ENCODE data around the gene WWOX. TPM values are rescaled to one million over a fixed set of nuclear protein-coding genes. Genes with fewer than 3 reads are reported as not detected.

Gene WWOX
- total and polyA plus RNA-seq, 2 of the 8 experiments (the other 6 are each of a cell fraction or from before 2014, with no cell fraction given): 5.4 to 16.7 TPM

- no peak for FAIRE-seq
These were observed 908.8 kb downstream of the WWOX start for GRCh38 chr16:79008036-79008868.

More at GRCh38 chr16:79008036-79008868, 908.8 kb downstream of the WWOX start:
- Histone ChIP-seq H3K27me3 (replicated peaks in 1 of 4; ENCODE audit: control insufficient read depth in 3 of 4, extremely low read depth in 1 of 4, insufficient read depth in 3 of 4, low read length in 3 of 4) (0 out of 7 replicates have a peak, but pooled peaks cover 0 to 2% (median 0%) of the 10 kb centered on the region in 4 experiments), H2BK120ac (replicated peaks; ENCODE audit: low read depth, low read length) (no peak overlapping the region), H3K4me3 (ENCODE audit: extremely low read depth in 1 of 4, insufficient read depth in 2 of 4, low read depth in 3 of 4, low read length in 4 of 4) (no peak overlapping the region), H2BK12ac (ENCODE audit: low read depth, low read length) (0 out of 2 replicates have a peak overlapping the region, but pooled peaks have one; percentile 60), H3K56ac (replicated peaks; ENCODE audit: insufficient read length, low read depth, low read length) (no peak overlapping the region), H2AK5ac (ENCODE audit: low read depth, low read length) (no peak overlapping the region), H2BK15ac (ENCODE audit: low read length) (no peak overlapping the region), H3K23ac (ENCODE audit: insufficient read length) (no peak overlapping the region), H3K4ac (replicated peaks; ENCODE audit: insufficient read length, low read depth, low read length) (no peak overlapping the region), H3K23me2 (ENCODE audit: low read depth, low read length) (no peaks in the 10 kb centered on the region), H3K79me2 (ENCODE audit: control insufficient read depth in 1 of 2, insufficient read depth in 2 of 2, low read length in 2 of 2) (no peaks in the 10 kb centered on the region), H3K79me1 (ENCODE audit: low read depth, low read length) (no peaks in the 10 kb centered on the region), H4K20me1 (replicated peaks in 1 of 2; ENCODE audit: control insufficient read depth in 1 of 2, insufficient read depth in 2 of 2, low read length in 2 of 2) (no peaks in the 10 kb centered on the region), H2BK5ac (ENCODE audit: low read depth, low read length) (no peak overlapping the region), H4K91ac (replicated peaks; ENCODE audit: insufficient read length, low read length) (peak overlapping the region; percentile 47), H3K27ac (ENCODE audit: low read depth, low read length) (no peak overlapping the region), H3K36me3 (ENCODE audit: control insufficient read depth in 2 of 4, insufficient read depth in 4 of 4, low read length in 3 of 4) (no peaks in the 10 kb centered on the region), H3K9ac (replicated peaks in 1 of 4; ENCODE audit: extremely low read depth in 1 of 4, low read depth in 3 of 4, low read length in 3 of 4) (no peak overlapping the region), H2BK20ac (ENCODE audit: low read length) (peak overlapping the region; percentile 77; the same call in 1 of the 2 replicates), H3K14ac (ENCODE audit: insufficient read length) (no peak overlapping the region), H4K5ac (ENCODE audit: insufficient read length, low read depth, low read length) (no peak overlapping the region), H3K18ac (ENCODE audit: extremely low read depth, low read length) (no peak overlapping the region), H2AFZ (ENCODE audit: low read length) (no peak overlapping the region; the same call in 1 of the 2 replicates), H3K4me2 (ENCODE audit: insufficient read depth in 1 of 2, low read depth in 2 of 2, low read length in 2 of 2) (no peak overlapping the region), H3K4me1 (replicated peaks in 1 of 4; ENCODE audit: control insufficient read depth in 3 of 4, insufficient read depth in 4 of 4, low read length in 3 of 4) (peaks cover 0 to 4% (median 0%) of the 10 kb centered on the region in 4 experiments; a peak in 1 of 7 replicates), H4K8ac (ENCODE audit: extremely low read depth, insufficient read depth, low read length) (no peak overlapping the region), H3K9me3 (ENCODE audit: insufficient read depth in 2 of 2, low read depth in 1 of 2, low read length in 1 of 2) (no peaks in the 10 kb centered on the region)
- DNase-seq (ENCODE audit: low read depth in 1 of 2, low spot score in 2 of 2): no peak
- WGBS, 2 experiments (ENCODE audit: extremely low coverage in 1 of 2, insufficient coverage in 1 of 2, insufficient read length in 1 of 2, insufficient replicate concordance in 2 of 2, low coverage in 1 of 2, low lambda C conversion rate in 2 of 2, missing lambda C conversion rate in 1 of 2): 87% methylated on average over 9 of the region's 9 CpGs; no CpG with 5 or more reads in 1 of the 2 experiments
- TF ChIP-seq, protein P1, sequence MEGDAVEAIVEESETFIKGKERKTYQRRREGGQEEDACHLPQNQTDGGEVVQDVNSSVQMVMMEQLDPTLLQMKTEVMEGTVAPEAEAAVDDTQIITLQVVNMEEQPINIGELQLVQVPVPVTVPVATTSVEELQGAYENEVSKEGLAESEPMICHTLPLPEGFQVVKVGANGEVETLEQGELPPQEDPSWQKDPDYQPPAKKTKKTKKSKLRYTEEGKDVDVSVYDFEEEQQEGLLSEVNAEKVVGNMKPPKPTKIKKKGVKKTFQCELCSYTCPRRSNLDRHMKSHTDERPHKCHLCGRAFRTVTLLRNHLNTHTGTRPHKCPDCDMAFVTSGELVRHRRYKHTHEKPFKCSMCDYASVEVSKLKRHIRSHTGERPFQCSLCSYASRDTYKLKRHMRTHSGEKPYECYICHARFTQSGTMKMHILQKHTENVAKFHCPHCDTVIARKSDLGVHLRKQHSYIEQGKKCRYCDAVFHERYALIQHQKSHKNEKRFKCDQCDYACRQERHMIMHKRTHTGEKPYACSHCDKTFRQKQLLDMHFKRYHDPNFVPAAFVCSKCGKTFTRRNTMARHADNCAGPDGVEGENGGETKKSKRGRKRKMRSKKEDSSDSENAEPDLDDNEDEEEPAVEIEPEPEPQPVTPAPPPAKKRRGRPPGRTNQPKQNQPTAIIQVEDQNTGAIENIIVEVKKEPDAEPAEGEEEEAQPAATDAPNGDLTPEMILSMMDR (IDR thresholded peaks at IDR 0.05; ENCODE audit: control extremely low read depth in 1 of 3, insufficient read depth in 1 of 3, low read depth in 1 of 3, low read length in 3 of 3): peak in 1 of 3 experiments; percentile 13; a peak in 1 of 4 replicates
- TF ChIP-seq SP1 (IDR thresholded peaks at IDR 0.05; ENCODE audit: low read depth, low read length): no peak
- ChIA-PET CTCF (ENCODE audit: partially characterized antibody) (interaction anchor here (0.8 to 1.0 kb wide), 2 partner anchors 12 to 83 kb away, joined by 3 read pairs; no protein-coding TSS in a partner anchor), POLR2A (ENCODE audit: partially characterized antibody) (interaction anchor here (1.5 kb wide), 1 partner anchor 13 kb away, joined by 3 read pairs; no protein-coding TSS in a partner anchor)

Data from H1 (cell line).